Activated naive CD4-positive, alpha-beta T cell treated with anti-CD3 and anti-CD28 coated beads for 36 hours (primary cell): Measurements from ENCODE around the gene SLC25A28. TPM values are rescaled to one million over a fixed set of nuclear protein-coding genes. Genes with fewer than 3 reads are reported as not detected.

Source experiments
- CTCF ChIA-PET: fragments of 350-600 bp; sonication (Branson Sonifier 250); formaldehyde crosslinking; loops from one replicate; lab custom pipeline; 2021; ENCODE audit warnings: antibody characterized with exemption; lab: Charles Lee
- DNase-seq: peaks from one replicate; pipeline ENCODE4 v3.0.0-alpha.2; 2020
- H3K27ac Mint-ChIP-seq: one replicate; pipeline ENCODE4 v1.8.0; 2021; ENCODE audit warnings: mild to moderate bottlenecking, mixed read lengths
- H3K27me3 Mint-ChIP-seq: one replicate; pipeline ENCODE4 v1.8.0; 2021; ENCODE audit warnings: low read depth, mixed read lengths
- H3K36me3 Mint-ChIP-seq: one replicate; pipeline ENCODE4 v1.8.0; 2021; ENCODE audit warnings: low read depth, mixed read lengths
- H3K4me1 Mint-ChIP-seq: one replicate; pipeline ENCODE4 v1.8.0; 2021; ENCODE audit warnings: low read depth, mixed read lengths
- H3K4me3 Mint-ChIP-seq: one replicate; pipeline ENCODE4 v1.8.0; 2021; ENCODE audit warnings: mild to moderate bottlenecking, moderate library complexity, mixed read lengths
- H3K9me3 Mint-ChIP-seq: one replicate; pipeline ENCODE4 v1.8.0; 2021; ENCODE audit warnings: mixed read lengths
- intact Hi-C: fragments of 100-400 bp; cut with micrococcal nuclease; formaldehyde crosslinking; loops from one replicate; pipeline ENCODE4 v1.15.1; 2023
- total RNA-seq, 2 experiments: library from RNA; stranded (reverse); gene quantifications; one replicate each; pipeline ENCODE4 v1.2.3, GENCODE V29; 2021

SLC25A28 gene
- total RNA-seq, 2 experiments from 2014 or later: 66.3 to 72.8 TPM

GRCh38 chr10:99571816-99572215 lies 48.4 kb downstream of the SLC25A28 start:
- H3K9me3 Mint-ChIP-seq: no peaks in the 10 kb centered on the region
- intact Hi-C loops: no loop called here
- H3K36me3 Mint-ChIP-seq: no peaks in the 10 kb centered on the region
- CTCF ChIA-PET: interaction anchor here (1.0 kb wide), 1 partner anchor 11 kb away, joined by 4 read pairs; no protein-coding TSS in a partner anchor
- H3K27me3 Mint-ChIP-seq: peaks cover 9% of the 10 kb centered on the region
- H3K27ac Mint-ChIP-seq: no peak overlapping the region
- no peak overlapping the region for H3K4me3 Mint-ChIP-seq
- H3K4me1 Mint-ChIP-seq: no peaks in the 10 kb centered on the region
- no peak for DNase-seq

GRCh38 chr10:99569961-99570360 lies 50.3 kb downstream of the SLC25A28 start:
- intact Hi-C loops: no loop called here
- no peak overlapping the region for H3K4me3 Mint-ChIP-seq
- no peaks in the 10 kb centered on the region for H3K9me3 Mint-ChIP-seq
- no peaks in the 10 kb centered on the region for H3K36me3 Mint-ChIP-seq
- peaks cover 9% of the 10 kb centered on the region for H3K27me3 Mint-ChIP-seq
- no peak overlapping the region for H3K27ac Mint-ChIP-seq
- H3K4me1 Mint-ChIP-seq: no peaks in the 10 kb centered on the region
- CTCF ChIA-PET: interaction anchor here (0.7 kb wide), 1 partner anchor 10 kb away, joined by 3 read pairs; no protein-coding TSS in a partner anchor
- DNase-seq: no peak

- CTCF ChIA-PET: no interaction called here
- intact Hi-C loops: no loop called here
- no peak overlapping the region for H3K4me3 Mint-ChIP-seq
- H3K27me3 Mint-ChIP-seq: peaks cover 9% of the 10 kb centered on the region
- H3K4me1 Mint-ChIP-seq: no peaks in the 10 kb centered on the region
- no peaks in the 10 kb centered on the region for H3K36me3 Mint-ChIP-seq
- no peak for DNase-seq
- no peaks in the 10 kb centered on the region for H3K9me3 Mint-ChIP-seq
- H3K27ac Mint-ChIP-seq: no peak overlapping the region
Observed at GRCh38 chr10:99569253-99569939, 50.8 kb downstream of the SLC25A28 start.

GRCh38 chr10:99565166-99565565 lies 55.1 kb downstream of the SLC25A28 start:
- DNase-seq: no peak
- H3K4me3 Mint-ChIP-seq: no peak overlapping the region
- intact Hi-C loops: no loop called here
- H3K27ac Mint-ChIP-seq: no peak overlapping the region
- peaks cover 15% of the 10 kb centered on the region for H3K27me3 Mint-ChIP-seq
- CTCF ChIA-PET: interaction anchor here (0.9 to 1.0 kb wide), 2 partner anchors 15 to 51 kb away, joined by 3 read pairs; no protein-coding TSS in a partner anchor
- H3K9me3 Mint-ChIP-seq: no peaks in the 10 kb centered on the region
- no peaks in the 10 kb centered on the region for H3K36me3 Mint-ChIP-seq
- H3K4me1 Mint-ChIP-seq: no peaks in the 10 kb centered on the region

GRCh38 chr10:99564361-99564760 lies 55.9 kb downstream of the SLC25A28 start:
- H3K27ac Mint-ChIP-seq: no peak overlapping the region
- CTCF ChIA-PET: interaction anchor here (0.9 kb wide), 1 partner anchor 52 kb away, joined by 3 read pairs; no protein-coding TSS in a partner anchor
- intact Hi-C loops: no loop called here

GRCh38 chr10:99562631-99563030 lies 57.6 kb downstream of the SLC25A28 start:
- H3K4me1 Mint-ChIP-seq: no peaks in the 10 kb centered on the region
- no peak overlapping the region for H3K4me3 Mint-ChIP-seq
- CTCF ChIA-PET: interaction anchor here (3.3 kb wide), 1 partner anchor 149 kb away, joined by 19 read pairs; no protein-coding TSS in a partner anchor
- intact Hi-C loops: no loop called here
- H3K27me3 Mint-ChIP-seq: peaks cover 17% of the 10 kb centered on the region
- no peaks in the 10 kb centered on the region for H3K9me3 Mint-ChIP-seq
- no peak overlapping the region for H3K27ac Mint-ChIP-seq
- DNase-seq: no peak
- no peaks in the 10 kb centered on the region for H3K36me3 Mint-ChIP-seq

More at GRCh38 chr10:99564361-99564760, 55.9 kb downstream of the SLC25A28 start:
- H3K4me1 Mint-ChIP-seq: no peaks in the 10 kb centered on the region
- H3K36me3 Mint-ChIP-seq: no peaks in the 10 kb centered on the region
- H3K9me3 Mint-ChIP-seq: no peaks in the 10 kb centered on the region
- no peak for DNase-seq
- H3K4me3 Mint-ChIP-seq: no peak overlapping the region
- H3K27me3 Mint-ChIP-seq: peaks cover 17% of the 10 kb centered on the region

Other genes starting within 250 kb of the SLC25A28 start
- gene GOT1, start 189.8 kb downstream of the SLC25A28 start, total RNA-seq: 10 to 100 TPM; 62.6 to 67.3 TPM
- gene NKX2-3, start 87.5 kb downstream of the SLC25A28 start, total RNA-seq: not detected
- gene ENTPD7, start 39.1 kb upstream of the SLC25A28 start, total RNA-seq: 1 to 10 TPM; 1.2 to 1.4 TPM
- gene COX15, start 111.7 kb upstream of the SLC25A28 start, total RNA-seq: 10 to 100 TPM; 36.3 to 38.8 TPM
- 10 to 100 TPM; 21.6 to 21.9 TPM for gene CUTC, start 111.8 kb upstream of the SLC25A28 start, total RNA-seq
- gene ABCC2, start 162.2 kb upstream of the SLC25A28 start, total RNA-seq: under 1 TPM; 0.20 to 0.64 TPM